NCI-H128 (cell line): ENCODE results near the gene KLK13.

ENCODE experiments used
- DNase-seq: peaks from one replicate; lab custom pipeline; 2025; ENCODE audit not compliant: unreplicated experiment; lab: John Stamatoyannopoulos, UW

Gene KLK13

DNA sequence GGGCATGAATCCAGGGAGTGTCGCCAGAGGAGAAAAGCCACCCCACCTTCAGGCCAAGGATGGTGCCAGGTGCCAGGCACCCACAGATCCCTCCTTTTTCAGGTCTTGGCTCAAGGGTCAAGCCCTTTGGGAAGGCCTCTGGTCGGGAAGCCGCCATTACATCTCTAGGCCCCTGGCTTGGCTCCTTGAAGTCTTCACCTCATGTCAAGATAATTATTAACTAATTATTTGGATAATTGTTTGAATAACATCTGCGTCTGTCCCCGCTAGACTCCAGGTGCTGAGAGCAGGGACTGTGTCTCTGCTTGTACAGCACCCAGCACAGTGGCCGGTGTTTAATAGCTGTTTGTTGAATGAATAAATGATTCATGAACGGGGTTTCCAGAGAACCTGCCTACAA, 1.2 kb downstream of the KLK13 start:
- no peak for DNase-seq

- no peak for DNase-seq
Observed at GRCh38 chr19:51060973-51061372, 3.9 kb downstream of the KLK13 start.

DNA sequence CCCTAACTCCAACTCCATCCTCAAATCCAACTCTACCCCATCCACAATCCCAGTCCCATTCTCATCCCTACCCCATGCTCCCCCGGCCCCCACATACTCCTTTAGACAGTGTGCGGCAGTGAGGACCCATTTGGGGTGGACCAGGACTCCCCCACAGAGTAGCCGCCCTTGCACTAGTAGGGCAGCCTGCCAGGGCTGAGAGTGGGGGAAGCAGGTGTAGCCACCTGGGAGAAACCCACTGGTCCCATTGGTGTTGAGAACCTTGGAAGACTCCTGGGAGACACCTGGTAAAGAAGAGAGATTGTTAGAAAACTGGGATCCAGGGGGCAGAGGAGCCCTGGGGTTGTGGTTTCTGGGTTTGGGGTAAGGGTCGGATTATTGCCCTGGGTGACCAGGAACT, 4.6 kb downstream of the KLK13 start:
- no peak for DNase-seq

- DNase-seq = no peak
Observed at GRCh38 chr19:51059715-51060114, 5.2 kb downstream of the KLK13 start.

GRCh38 chr19:51055866-51056265, 9.0 kb downstream of the KLK13 start:
- DNase-seq = no peak

DNA sequence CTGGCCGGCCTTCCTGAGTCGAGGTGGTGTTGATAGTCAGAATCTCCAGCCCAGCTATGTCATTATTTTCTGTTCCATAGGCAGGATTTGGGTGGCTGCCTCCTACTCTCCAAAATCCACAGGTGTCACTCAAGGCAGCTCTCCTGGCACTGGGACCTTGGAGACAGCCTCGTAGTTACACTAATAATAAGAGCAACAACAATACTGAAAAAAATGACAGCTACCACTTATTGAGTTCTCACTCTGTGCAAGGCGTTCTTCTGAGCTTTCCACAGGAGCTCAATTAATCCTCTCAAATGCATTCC, 17.9 kb downstream of the KLK13 start:
- no peak for DNase-seq

GRCh38 chr19:51044327-51044726, 20.6 kb downstream of the KLK13 start:
- no peak for DNase-seq

DNA sequence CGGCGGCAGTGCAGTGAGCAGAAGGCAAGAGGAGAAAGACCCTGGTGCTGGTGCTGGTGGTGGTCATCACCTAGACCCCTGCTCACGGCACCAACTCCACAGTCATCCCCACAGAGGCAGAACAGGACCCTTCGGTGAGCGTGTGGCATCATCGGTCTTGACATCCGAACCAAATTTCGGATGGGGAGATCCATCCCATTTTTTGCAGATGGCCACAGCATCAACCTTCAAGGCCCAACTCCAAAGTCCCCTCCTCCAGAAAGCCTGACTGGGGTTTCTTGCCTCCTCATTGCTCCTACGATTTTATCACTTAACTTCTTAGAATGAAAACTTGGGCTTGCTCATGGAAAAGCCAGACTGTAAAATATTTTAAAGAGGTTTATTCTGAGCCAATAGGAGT, 21.4 kb downstream of the KLK13 start:
- no peak for DNase-seq

DNA sequence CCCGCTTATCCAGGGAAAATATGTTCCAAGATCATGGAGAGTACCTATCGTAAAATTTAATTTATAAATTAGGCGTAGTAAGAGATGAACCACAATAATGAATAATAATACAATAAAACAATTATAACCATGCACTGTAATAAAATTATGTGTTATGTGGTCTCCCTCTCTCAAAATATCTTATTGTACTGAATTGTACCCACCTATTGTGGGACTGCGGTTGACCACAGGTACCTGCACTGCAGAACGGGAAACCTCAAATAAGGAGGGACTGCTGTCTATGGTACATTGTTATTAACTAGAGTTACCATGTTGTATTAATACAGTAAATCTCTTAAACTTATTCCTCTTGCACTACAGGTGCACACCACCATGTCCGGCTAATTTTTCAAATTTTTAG, 24.7 kb downstream of the KLK13 start:
- no peak for DNase-seq

- DNase-seq = no peak
Observed at GRCh38 chr19:51036519-51036918, 28.4 kb downstream of the KLK13 start.

DNA sequence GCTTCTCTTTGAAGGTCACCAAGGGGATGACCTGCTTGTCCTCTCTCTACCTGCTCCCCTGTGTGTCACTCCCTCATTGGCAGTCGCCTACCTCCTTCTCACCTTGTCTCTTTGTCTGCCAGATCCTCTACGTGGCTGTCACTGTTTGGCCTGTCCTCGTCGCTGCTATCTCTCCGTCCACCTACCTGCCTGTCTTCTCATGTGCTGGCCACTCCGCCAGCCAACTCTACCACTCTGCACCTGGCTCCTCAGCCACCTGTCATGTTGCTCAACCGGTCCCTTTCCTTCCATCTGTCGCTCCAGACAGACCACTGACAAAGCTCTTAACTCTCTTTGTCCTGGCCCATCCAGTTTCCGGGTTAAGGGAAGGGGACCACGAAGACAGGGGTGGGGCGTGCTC, 30.2 kb downstream of the KLK13 start, which contains the start of gene KLK12:
Gene KLK12 (minus strand): TSS at position 299 of the 400 bp plus-strand sequence. CDS start 381 bp downstream, outside the sequence.
- DNase-seq = no peak

DNA sequence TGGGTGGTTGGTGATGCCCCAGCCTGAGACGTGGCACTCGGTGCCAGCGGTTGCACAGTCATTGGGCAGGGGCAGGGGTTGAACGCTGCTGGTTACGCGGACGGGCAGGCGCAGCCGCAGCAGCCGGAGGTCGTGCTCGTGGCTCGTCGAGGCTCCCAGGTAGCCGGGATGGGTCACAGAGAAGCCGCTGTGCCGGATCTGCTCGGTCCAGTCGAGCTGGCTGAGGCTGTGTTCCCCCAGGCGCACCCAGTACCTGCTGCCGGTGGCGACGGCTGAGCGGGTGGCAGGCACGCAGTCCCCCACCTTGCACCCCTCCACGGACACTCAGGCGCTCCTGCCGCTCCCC, 33.0 kb downstream of the KLK13 start:
- no peak for DNase-seq

- DNase-seq = no peak
Observed at GRCh38 chr19:51031220-51031879, 33.5 kb downstream of the KLK13 start.

- DNase-seq = no peak
Observed at GRCh38 chr19:51030631-51031030, 34.3 kb downstream of the KLK13 start.

- DNase-seq = no peak
Observed at GRCh38 chr19:51029718-51030117, 35.2 kb downstream of the KLK13 start.

DNA sequence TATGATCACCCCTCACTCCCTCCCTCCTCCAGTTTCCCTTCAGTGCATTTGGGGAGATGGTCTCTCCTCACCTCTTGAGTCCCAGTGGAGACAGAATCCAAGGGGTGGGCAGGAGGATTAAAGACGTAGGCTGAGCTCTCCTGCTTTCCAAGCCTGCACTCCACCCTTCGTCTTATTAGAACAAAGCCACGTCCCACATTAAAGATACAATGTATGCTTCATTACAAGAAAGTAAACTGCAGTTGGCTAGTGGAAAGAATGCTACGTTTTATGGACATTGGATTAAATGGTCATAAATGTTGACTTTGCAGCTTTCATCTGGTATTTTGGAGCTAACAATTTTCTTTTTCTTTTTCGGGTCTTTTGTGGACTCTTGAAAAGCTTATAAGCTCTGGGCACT, 37.0 kb downstream of the KLK13 start:
- DNase-seq = no peak

DNA sequence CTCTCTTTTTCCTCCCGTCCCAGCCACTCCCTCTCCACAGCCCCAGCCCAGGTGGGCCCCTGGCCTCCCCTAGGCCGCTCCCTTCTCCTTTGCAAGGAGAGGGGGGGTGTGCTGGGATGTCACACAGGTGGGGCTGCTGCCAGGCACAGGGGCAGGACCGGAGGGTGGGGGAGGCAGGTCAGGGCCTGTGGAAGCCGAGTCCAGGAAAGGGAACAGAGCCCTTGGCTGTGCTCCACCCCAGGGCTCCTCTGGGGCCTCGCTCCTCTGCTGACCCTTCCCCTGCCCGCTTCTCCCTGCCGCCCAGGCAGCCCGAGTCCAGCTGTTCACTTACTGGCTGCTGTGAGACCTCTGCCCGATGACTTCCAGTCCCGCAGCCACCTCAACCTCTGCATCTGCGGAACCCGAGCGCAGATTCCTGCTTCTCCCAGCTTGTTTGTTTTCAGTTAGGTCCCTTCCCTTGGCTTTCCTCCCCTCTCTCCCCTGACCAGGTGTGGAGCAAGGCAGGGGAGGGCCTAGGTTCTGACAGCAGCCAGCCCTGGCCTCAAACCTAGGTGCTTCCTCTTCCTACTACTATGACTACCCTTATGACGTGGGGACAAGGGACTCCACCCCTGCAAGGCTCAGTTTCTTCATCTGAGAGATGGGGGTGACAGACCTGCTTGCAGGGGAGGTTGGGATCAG, 37.6 kb downstream of the KLK13 start:
- no peak for DNase-seq

- no peak for DNase-seq
Observed at GRCh38 chr19:51026554-51026831, 38.4 kb downstream of the KLK13 start, which contains the start of gene KLK11. TSS of gene KLK11 (minus strand) at chr19:51026616. CDS start at chr19:51025631, 985 bp downstream.

DNA sequence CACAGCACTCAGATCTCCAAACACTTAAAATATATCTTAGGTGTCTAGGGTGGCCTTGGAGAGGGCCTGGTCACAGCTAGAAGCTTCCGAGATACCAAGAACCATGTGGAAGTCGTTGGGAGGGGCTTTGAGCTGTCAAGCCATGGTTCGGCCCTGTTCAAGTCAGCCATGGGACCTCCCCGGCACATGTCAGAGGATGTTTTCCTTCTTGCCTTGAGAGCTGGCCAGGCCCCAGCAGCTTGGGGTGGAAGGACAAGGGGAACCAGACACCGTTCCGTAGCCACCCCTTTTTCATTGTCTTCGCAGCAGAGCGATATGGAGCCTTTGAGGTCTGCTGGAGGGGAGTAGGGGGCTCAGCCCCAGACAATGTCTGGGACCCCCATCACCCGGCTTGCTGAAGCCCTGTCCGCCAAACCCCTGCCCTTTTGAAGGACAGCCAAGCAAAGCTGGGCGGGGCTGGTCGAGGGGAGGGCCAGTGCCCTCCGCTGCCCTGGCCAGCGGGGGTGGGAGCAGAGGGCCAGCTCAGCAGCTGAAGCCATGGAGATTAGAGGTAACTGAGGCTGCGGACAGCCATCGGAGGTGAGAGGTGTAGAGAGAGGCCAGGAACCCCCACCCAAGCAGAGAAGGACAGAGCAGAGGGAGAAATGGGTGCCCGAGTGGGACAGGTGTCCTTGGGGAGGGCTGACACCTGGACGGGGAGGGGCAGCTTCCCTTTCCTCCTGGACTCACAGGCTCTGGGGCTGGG, 38.9 kb downstream of the KLK13 start:
- no peak for DNase-seq

DNA sequence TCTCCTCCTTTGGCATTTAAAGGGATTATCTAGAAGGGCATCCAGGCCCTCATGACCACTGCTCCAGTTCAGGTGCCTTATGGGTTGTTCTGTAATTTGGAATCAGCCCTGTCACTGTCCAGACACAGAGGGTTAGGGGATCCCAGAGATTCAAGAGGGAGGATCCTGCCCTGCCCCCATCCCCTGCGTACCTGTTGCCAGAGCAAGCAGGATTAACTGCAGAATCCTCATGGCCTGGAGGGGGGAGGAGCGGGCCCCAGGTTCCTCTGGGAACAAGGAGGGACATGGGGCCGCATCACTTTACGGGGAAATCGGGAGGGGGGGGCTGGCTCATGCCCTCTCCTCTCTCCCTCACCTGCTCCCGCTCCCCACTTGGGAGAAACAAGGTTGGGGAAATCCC, 39.5 kb downstream of the KLK13 start:
- DNase-seq = no peak

- DNase-seq = no peak
Observed at GRCh38 chr19:51024924-51025323, 40.0 kb downstream of the KLK13 start.

- DNase-seq = no peak
Observed at GRCh38 chr19:51023946-51024345, 40.9 kb downstream of the KLK13 start.

GRCh38 chr19:51022526-51022925, 42.4 kb downstream of the KLK13 start:
- no peak for DNase-seq
